MM.1S (cell line): ENCODE measurements around the gene PARP8.

ENCODE experiments used
- EZH2 ChIP-seq: fragments of 300-600 bp; sonication (generic); optimal IDR thresholded peaks from 2 replicates; pipeline ENCODE3; 2017; ENCODE audit warnings: low read depth, mild to moderate bottlenecking, antibody characterized with exemption, low read length, mixed read lengths
- EZH2phosphoT487 ChIP-seq: fragments of 300-600 bp; sonication (generic); IDR thresholded peaks from 2 replicates; pipeline ENCODE4 v1.6.1; 2018; ENCODE audit warnings: antibody characterized with exemption, low read length
- TF ChIP-seq, protein P1 (sequence below): fragments of 300-600 bp; sonication (generic); IDR thresholded peaks from 2 replicates; pipeline ENCODE4 v1.5.1; 2016; ENCODE audit warnings: antibody characterized with exemption, low read length, mixed read lengths

DNA sequence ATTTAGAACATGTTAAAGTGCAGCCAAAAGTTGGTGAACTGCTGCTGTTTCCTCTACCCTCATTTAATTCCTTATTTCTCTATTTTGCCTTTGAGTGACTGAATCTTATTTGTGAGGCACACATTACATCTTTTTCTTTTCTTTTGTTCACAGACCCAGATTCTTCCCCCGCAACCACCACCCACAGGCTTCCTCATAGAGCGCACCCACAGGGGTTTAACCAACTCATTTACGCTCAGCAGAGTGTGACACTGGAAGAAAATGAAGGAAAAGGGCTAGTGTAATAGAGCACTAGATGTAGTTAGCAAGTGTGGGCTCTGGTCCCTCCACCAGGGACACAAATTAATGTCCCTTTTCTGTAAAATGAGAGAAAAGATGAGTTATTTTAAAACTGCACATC lies 200.7 kb downstream of the PARP8 start:
- TF ChIP-seq, protein P1, sequence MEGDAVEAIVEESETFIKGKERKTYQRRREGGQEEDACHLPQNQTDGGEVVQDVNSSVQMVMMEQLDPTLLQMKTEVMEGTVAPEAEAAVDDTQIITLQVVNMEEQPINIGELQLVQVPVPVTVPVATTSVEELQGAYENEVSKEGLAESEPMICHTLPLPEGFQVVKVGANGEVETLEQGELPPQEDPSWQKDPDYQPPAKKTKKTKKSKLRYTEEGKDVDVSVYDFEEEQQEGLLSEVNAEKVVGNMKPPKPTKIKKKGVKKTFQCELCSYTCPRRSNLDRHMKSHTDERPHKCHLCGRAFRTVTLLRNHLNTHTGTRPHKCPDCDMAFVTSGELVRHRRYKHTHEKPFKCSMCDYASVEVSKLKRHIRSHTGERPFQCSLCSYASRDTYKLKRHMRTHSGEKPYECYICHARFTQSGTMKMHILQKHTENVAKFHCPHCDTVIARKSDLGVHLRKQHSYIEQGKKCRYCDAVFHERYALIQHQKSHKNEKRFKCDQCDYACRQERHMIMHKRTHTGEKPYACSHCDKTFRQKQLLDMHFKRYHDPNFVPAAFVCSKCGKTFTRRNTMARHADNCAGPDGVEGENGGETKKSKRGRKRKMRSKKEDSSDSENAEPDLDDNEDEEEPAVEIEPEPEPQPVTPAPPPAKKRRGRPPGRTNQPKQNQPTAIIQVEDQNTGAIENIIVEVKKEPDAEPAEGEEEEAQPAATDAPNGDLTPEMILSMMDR: no peak
- no peak for TF ChIP-seq EZH2phosphoT487
- no peak for TF ChIP-seq EZH2
